SIG-M5 (cell line): ENCODE results near the gene AGAP5.
"Not testable (repeated sequence)": the region's sequence is repeated elsewhere in the genome, so short reads cannot be mapped to it uniquely, and the experiment has no call there.

Experiments
- DNase-seq: peaks from one replicate; lab custom pipeline; 2025; lab: John Stamatoyannopoulos, UW

The AGAP5 gene

DNA sequence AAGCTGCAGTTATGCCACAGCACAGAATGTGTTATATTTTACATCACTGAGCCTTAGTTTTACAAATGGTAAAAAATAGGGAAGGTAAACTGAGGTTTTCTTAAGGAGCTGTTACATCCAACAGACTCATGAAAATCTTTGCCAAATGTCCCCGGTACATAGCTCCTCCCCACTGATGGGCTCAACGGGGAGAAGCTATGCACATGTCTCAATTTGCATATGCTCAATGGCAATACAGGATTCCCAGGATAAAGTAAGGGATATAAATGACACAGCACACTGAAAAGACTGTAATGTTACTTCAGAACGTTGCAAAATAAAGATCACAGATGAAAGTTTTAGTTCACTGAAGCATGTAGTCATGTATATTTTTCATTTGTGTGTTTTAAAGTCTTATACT lies 16.6 kb upstream of the AGAP5 start:
- not testable (repeated sequence) for DNase-seq

DNA sequence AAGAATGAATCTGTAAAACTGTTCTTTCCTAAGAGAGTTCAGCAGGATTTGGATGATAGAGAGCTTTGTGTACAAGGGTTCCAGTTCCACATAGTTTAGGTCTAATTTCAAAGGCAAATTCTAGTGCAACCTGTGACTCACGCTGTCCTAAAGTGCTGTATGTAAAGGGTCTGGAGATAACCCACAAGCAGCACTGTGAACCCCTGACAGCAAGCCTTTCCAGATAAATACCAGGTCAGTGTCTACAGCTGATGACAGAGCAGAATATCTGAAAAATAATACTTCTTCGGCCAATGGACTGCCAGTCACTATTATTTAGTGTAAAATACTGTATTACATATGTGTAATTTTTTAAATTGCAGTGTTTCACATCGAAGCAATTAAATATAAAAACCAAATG lies 16.0 kb upstream of the AGAP5 start:
- DNase-seq: not testable (repeated sequence)

DNA sequence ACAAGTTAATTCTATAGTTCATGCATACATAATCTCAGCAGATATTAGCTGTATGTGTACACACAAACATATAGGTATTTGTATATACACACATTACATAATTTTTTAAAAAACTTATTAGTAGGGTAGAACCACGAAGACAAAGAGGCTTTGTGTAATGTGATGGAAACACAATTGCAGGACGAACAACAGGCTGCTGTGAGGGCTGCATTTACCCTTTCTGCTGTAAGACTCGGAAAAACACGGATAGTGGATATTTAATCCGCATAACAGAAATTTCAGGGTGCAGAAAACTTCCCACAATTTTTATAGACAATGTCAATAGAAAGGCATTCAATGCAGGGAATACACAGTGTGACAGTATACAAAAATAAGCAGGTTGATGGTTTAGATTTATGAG lies 13.8 kb upstream of the AGAP5 start:
- DNase-seq: not testable (repeated sequence)

GRCh38 chr10:73708122-73708521 lies 10.2 kb upstream of the AGAP5 start:
- not testable (repeated sequence) for DNase-seq

GRCh38 chr10:73707628-73708027 lies 9.7 kb upstream of the AGAP5 start:
- not testable (repeated sequence) for DNase-seq

GRCh38 chr10:73706488-73706887 lies 8.6 kb upstream of the AGAP5 start:
- DNase-seq: not testable (repeated sequence)

- DNase-seq: not testable (repeated sequence)
Observed at GRCh38 chr10:73705506-73706072, 7.7 kb upstream of the AGAP5 start.

DNA sequence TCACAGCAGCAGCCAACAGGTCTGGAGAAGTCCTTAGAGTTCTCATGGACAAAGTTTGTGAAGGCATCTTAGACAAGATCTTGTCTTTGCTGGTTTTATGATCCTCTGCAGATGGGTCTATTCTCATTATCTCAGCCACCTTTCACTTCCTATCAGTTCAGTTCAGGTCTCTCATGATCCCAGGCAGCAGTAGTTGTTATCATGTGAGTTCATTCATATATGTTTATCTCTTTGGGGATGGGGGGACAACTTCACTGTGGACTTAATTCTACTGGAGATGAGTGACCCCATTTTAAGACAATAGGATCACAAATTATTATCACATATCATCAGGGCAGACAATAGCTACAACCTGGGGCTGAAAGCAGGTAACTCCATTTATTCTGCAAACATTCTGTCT lies 6.0 kb upstream of the AGAP5 start:
- not testable (repeated sequence) for DNase-seq

DNA sequence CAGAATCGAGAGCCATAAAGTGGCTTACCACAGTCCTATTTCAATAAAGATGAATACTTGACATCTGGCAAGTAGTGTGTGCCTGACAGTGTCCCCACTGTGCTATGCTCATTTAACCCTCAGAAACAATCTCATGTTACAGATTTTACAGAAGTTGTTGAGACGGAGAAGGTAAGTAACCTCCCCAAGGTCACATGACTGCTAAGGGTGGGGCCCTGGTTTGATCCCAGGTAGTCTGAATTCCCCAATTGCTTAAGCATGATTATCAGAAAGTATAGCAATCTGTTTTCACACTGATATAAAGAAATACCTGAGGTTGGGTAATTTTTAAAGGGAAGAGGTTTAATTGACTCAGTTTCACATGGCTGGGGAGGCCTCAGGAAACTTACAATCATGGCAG lies 910 bp upstream of the AGAP5 start:
- DNase-seq: not testable (repeated sequence)

- not testable (repeated sequence) for DNase-seq
Observed at GRCh38 chr10:73695302-73695701, 2.6 kb downstream of the AGAP5 start.

DNA sequence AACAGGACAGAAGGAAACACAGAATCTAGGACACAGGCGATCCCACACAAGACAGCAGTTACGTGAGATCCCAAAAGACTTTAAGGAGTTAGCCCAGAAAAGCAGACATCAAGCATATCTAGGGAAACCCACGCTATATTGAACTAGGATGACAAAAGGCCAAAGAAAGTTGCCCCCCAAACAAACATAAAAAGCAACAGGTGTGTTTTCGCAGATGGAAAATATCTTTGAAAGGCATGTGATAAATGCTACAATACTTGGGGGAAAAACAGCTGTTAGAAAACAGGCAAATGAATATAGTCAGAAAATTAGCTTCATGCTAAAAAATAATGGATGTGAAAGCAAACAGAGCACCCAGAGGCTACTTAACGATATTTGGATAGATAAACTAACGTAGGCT lies 7.2 kb downstream of the AGAP5 start:
- DNase-seq: not testable (repeated sequence)

- not testable (repeated sequence) for DNase-seq
Observed at GRCh38 chr10:73689596-73689995, 8.3 kb downstream of the AGAP5 start.

DNA sequence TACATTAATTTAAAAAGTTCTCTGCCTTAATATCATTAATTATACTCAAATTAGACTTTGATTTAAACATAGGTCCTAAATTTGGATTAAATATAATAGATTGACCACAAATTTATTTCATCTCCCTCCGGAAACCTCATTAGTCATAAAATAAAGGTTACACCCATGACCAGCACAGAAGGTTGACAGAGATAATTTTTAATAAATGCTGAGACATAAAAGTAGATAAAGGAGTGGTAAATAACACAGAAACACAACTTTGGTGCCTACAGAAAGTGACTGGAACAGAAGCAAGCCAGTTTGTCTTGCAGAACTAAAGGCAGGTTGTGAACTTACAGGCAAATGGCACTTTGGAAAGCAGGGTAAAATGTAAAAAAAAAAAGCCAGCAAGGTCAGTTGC lies 10.3 kb downstream of the AGAP5 start:
- not testable (repeated sequence) for DNase-seq

GRCh38 chr10:73674546-73674945 lies 23.4 kb downstream of the AGAP5 start:
- DNase-seq: not testable (repeated sequence)

DNA sequence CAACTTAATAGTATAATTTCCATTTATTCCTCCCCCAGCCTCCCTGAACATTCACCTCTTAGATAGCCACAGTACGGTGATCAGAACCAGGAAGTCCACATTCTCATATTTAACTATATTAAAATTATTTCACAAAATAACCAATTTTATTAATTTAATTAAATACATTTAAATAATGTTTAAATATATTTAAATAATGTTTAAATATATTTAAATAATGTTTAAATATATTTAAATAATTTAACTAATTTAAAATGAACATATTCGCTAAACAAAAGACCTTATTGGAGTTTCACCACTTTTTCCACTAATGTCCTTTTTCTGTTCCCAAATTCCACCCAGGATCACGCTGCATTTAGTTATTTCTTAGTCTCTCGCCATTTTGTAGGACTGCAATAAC lies 29.5 kb downstream of the AGAP5 start:
- DNase-seq: not testable (repeated sequence)

DNA sequence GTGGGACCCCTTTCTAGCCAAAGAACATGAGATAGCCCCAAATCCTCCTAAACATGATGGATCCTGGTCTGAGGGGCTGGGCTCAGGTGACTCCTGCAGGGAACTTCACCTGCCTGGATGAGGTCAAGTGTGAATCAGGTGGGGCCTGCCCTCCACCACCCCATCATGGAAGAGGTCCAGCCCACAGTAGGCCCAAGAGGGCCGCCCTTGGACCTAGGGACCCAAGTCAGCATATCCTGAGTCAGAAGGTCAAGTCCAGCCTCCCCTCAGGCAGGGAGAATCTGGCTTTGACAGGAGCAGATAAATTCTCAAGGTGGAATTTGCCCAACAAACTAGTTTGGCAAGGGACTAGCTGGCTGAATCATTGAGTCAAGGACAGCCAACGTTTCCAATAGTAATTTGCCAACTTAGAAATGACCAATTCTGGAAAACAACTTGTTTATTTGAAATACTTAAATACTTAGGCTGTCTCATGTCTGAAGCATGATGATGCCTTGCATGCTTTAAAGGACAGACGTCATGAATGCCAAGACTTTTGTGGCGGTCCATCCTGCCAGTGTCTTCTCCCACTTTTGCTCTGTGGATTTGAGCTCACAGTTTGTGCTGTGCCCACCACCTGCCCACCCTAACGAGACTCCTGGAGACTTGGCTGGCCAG lies 31.6 kb downstream of the AGAP5 start:
- DNase-seq: not testable (repeated sequence)

- not testable (repeated sequence) for DNase-seq
Observed at GRCh38 chr10:73665581-73665980, 32.3 kb downstream of the AGAP5 start.

- DNase-seq: not testable (repeated sequence)
Observed at GRCh38 chr10:73664156-73665040, 33.5 kb downstream of the AGAP5 start.

- DNase-seq: not testable (repeated sequence)
Observed at GRCh38 chr10:73663621-73664020, 34.3 kb downstream of the AGAP5 start.

- DNase-seq: not testable (repeated sequence)
Observed at GRCh38 chr10:73662705-73663104, 35.2 kb downstream of the AGAP5 start.

- DNase-seq: no peak
Observed at GRCh38 chr10:73655990-73656298, 42.0 kb downstream of the AGAP5 start, which contains the start of gene SYNPO2L. Gene SYNPO2L, minus strand, starts transcription at chr10:73656029. Its CDS starts 107 bp downstream, at chr10:73655922.

- no peak for DNase-seq
Observed at GRCh38 chr10:73655257-73655989, 42.5 kb downstream of the AGAP5 start.
